HG03575 (cell line): ENCODE measurements around the gene TERF2IP.

Experiments
- ATAC-seq: cut with Tn5 transposase; IDR thresholded peaks from one replicate; pipeline ENCODE4 v1.9.1; 2021; ENCODE audit not compliant: unreplicated experiment, insufficient number of reproducible peaks, low FRiP score; ENCODE audit errors: extremely low read depth

Gene TERF2IP

GRCh38 chr16:75703306-75703705 is 55.7 kb downstream of the TERF2IP start:
- ATAC-seq, result no peak
